LNCAP (cell line): ENCODE results near the gene EPGN.

ENCODE experiments used
- TF ChIP-seq, protein P1 (sequence below): fragments of 450-650 bp; IDR thresholded peaks from 2 replicates; pipeline ENCODE4 v1.5.1; 2017; ENCODE audit warnings: mild to moderate bottlenecking

Gene EPGN, protein sequence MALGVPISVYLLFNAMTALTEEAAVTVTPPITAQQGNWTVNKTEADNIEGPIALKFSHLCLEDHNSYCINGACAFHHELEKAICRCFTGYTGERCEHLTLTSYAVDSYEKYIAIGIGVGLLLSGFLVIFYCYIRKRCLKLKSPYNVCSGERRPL

DNA sequence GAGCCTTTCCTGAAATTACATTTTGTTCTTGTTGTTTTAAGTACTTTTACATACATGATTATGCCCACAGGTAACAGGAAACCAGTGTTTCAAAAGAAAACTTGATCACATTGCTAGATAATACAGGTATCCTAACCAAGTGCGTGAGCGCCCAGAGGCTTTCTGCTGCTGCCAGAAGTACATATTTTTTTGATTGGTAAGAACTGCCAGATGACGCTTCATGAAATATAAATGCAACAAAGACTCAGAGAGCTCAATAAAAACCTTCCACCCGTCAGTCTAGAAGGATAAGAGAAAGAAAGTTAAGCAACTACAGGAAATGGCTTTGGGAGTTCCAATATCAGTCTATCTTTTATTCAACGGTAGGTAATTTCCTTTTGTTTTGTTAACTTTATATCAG is at the start of gene EPGN:
TSS of gene EPGN (plus strand) at position 256 of the 400 bp plus-strand sequence. CDS start at position 320, 64 bp downstream.
- TF ChIP-seq, protein P1, sequence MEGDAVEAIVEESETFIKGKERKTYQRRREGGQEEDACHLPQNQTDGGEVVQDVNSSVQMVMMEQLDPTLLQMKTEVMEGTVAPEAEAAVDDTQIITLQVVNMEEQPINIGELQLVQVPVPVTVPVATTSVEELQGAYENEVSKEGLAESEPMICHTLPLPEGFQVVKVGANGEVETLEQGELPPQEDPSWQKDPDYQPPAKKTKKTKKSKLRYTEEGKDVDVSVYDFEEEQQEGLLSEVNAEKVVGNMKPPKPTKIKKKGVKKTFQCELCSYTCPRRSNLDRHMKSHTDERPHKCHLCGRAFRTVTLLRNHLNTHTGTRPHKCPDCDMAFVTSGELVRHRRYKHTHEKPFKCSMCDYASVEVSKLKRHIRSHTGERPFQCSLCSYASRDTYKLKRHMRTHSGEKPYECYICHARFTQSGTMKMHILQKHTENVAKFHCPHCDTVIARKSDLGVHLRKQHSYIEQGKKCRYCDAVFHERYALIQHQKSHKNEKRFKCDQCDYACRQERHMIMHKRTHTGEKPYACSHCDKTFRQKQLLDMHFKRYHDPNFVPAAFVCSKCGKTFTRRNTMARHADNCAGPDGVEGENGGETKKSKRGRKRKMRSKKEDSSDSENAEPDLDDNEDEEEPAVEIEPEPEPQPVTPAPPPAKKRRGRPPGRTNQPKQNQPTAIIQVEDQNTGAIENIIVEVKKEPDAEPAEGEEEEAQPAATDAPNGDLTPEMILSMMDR, result no peak

DNA sequence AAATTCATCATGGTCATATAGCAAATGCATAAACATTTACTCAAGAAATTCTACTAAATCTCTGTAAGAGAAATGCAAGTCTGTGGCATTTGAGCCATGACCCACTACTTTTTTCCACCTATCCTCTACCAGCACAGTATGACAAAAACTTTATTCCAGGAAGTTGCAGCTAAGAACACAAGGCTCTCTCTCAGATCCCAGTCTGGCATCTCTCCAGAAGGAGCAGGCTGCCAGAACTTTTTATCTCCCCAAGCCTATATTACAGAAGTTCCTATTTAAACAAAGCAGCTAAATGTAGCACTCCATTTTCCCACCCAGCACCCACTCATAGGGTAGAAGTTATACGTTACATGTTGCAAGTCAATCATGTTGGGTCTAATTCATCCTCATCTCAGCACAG is 49.3 kb upstream of the EPGN start:
- TF ChIP-seq, protein P1, result no peak

DNA sequence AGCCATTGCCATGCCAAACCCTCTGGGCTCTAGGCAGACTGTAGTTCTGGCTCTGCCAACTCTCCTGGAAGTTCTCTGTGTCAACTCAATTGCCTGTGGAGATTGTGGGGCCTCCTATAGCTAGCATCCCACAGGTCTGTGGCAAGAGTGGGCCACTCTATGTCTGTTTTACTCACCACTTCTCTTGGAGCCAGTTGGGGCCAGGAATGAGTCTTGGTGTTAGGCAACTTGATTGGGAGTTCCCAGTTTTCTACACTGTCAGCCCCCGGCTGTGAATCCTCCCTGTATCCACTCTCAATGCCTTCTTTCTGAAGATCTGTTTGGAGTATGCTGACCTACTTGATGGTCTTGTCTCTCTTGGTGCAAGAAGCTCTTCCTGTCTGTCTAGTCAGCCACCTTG is 48.2 kb upstream of the EPGN start:
- TF ChIP-seq, protein P1, result no peak

DNA sequence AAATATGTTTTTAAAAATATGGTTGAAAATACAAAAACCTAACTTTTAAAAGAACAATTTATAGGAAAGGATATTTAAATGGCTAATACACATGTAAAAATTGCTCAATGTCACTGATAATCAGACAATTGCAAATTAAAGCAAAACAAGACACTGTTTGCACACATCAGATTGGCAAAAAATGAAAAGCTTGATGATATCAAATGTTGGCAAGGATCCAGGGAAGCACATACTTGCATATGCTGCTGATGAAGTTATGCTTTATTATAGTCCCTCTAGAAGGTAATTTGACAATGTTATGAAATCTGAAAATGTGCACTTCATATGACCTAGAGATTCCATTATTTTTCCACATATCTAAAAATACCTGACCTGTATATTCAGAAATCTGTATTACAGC is 45.7 kb upstream of the EPGN start:
- TF ChIP-seq, protein P1, result no peak

DNA sequence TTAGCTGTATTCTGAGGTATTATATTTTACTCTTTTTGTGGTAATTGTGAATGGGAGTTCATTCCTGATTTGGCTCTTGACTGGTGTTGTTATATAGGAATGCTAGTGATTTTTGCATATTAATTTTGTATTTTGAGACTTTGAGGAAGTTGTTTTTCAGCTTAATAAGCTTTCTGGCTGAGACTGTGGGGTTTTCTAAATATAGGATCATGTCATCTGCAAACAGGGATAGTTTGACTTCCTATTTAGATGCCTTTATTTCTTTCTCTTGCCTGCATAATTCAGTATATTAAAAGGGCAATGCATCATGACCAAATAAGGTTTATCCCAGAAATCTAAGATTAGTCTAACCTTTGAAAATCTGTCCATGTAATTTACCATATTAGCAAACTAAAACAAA is 44.7 kb upstream of the EPGN start:
- TF ChIP-seq, protein P1, result no peak

DNA sequence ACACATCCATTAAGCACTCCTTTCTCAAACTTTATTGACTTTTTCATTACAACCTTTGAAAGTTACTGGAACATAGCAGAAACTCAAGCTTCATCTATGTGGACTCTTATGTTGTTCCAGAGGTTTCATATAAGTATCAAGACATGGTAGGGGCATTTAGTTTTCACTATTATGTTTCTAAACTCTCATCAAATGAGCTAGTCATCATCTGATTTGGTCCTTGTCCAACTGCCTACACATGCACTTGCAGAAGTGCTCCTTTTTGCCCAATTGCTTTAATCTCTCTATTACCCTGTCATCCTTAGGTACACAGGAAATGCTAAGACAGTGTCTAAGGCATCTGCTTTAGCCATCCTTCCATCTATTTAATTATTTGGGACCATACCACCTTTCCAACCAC is 42.2 kb upstream of the EPGN start:
- TF ChIP-seq, protein P1, result no peak

DNA sequence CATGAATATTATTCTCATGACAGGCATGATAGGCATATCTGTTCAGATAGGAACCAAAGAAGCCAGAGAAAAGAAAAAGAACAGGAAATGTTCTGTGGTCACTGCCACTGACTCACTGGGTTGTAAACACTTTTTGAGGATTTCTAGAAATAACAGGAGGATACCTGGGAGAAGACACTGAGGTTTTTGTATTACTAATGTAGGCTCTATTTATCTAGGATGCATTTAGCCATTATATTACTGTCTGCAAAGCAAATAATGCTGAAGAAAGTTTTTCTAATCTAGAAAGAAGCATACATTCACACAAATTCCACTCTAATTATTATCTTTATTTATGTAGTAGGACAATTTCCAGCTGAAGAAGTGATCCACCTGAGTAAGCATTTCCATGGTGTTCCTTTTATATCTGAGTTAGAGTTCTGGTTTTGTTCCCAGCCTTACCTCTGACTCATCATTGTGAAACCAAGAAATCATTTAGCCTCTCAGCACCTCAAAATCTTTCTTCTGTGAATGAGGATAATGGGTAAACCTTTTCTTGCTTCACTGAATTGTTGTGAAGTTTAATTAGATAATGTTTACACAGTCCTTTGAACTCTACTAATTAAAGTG is 40.2 kb upstream of the EPGN start:
- TF ChIP-seq, protein P1, result no peak
